GM19238 (cell line): ENCODE results near the gene ATP8B4.
"Not testable (repeated sequence)": the region's sequence is repeated elsewhere in the genome, so short reads cannot be mapped to it uniquely, and the experiment has no call there.

ENCODE experiments used
- DNase-seq: peaks from one replicate; pipeline ENCODE4 v3.0.0; 2011; ENCODE audit warnings: low spot score; ENCODE audit not compliant: insufficient read length

Gene ATP8B4

GRCh38 chr15:49963033-49963772 lies 155.8 kb downstream of the ATP8B4 start:
- DNase-seq: not testable (repeated sequence)

- DNase-seq: no peak
Measured at GRCh38 chr15:49962044-49962602, 156.9 kb downstream of the ATP8B4 start.

- no peak for DNase-seq
Measured at GRCh38 chr15:49953421-49953820, 165.6 kb downstream of the ATP8B4 start.

- DNase-seq: no peak
Measured at GRCh38 chr15:49946681-49947080, 172.4 kb downstream of the ATP8B4 start.

GRCh38 chr15:49934487-49934886 lies 184.5 kb downstream of the ATP8B4 start:
- no peak for DNase-seq

- DNase-seq: no peak
Measured at GRCh38 chr15:49927189-49927861, 191.7 kb downstream of the ATP8B4 start.

- no peak for DNase-seq
Measured at GRCh38 chr15:49926740-49927139, 192.3 kb downstream of the ATP8B4 start.

- no peak for DNase-seq
Measured at GRCh38 chr15:49923671-49924070, 195.4 kb downstream of the ATP8B4 start.

GRCh38 chr15:49919034-49919433 lies 200.0 kb downstream of the ATP8B4 start:
- no peak for DNase-seq

GRCh38 chr15:49918121-49918520 lies 200.9 kb downstream of the ATP8B4 start:
- DNase-seq: no peak

- no peak for DNase-seq
Measured at GRCh38 chr15:49916998-49917397, 202.0 kb downstream of the ATP8B4 start.

GRCh38 chr15:49915822-49916221 lies 203.2 kb downstream of the ATP8B4 start:
- DNase-seq: no peak

- DNase-seq: no peak
Measured at GRCh38 chr15:49908933-49909295, 210.1 kb downstream of the ATP8B4 start.

- no peak for DNase-seq
Measured at GRCh38 chr15:49908236-49908932, 210.6 kb downstream of the ATP8B4 start.

- DNase-seq: no peak
Measured at GRCh38 chr15:49906966-49907365, 212.1 kb downstream of the ATP8B4 start.

GRCh38 chr15:49905221-49905620 lies 213.8 kb downstream of the ATP8B4 start:
- no peak for DNase-seq

- no peak for DNase-seq
Measured at GRCh38 chr15:49904296-49904695, 214.7 kb downstream of the ATP8B4 start.

GRCh38 chr15:49902685-49903501 lies 216.1 kb downstream of the ATP8B4 start:
- DNase-seq: no peak

- DNase-seq: no peak
Measured at GRCh38 chr15:49901996-49902684, 216.9 kb downstream of the ATP8B4 start.

GRCh38 chr15:49901321-49901720 lies 217.7 kb downstream of the ATP8B4 start:
- DNase-seq: no peak

- no peak for DNase-seq
Measured at GRCh38 chr15:49900903-49901235, 218.2 kb downstream of the ATP8B4 start.
